RWPE2 (cell line): Measurements from ENCODE around the gene HUS1B.

Experiments used
- ATAC-seq: fragments of 200-7000 bp; cut with Tn5 transposase; 3 replicates; pipeline ENCODE4 v1.9.1; 2021; ENCODE audit warnings: low read depth
- DNase-seq: peaks from one replicate; pipeline ENCODE4 v3.0.0-alpha.2; 2020; ENCODE audit warnings: low spot score
- H3K27ac ChIP-seq: fragments of 450-650 bp; 2 replicates; pipeline ENCODE4 v1.5.1; 2017; ENCODE audit warnings: mild to moderate bottlenecking; ENCODE audit not compliant: poor library complexity, severe bottlenecking
- H3K27me3 ChIP-seq: fragments of 250-450 bp; sonication (Bioruptor Pico); 2 replicates; pipeline ENCODE4 v1.5.1; 2021; ENCODE audit warnings: mild to moderate bottlenecking, moderate library complexity; ENCODE audit not compliant: insufficient read depth, poor library complexity, severe bottlenecking
- H3K36me3 ChIP-seq: fragments of 250-450 bp; sonication (Bioruptor Pico); 2 replicates; pipeline ENCODE4 v1.5.1; 2020; ENCODE audit warnings: low read depth, mild to moderate bottlenecking, moderate library complexity
- H3K4me1 ChIP-seq: fragments of 250-450 bp; sonication (Bioruptor Pico); 2 replicates; pipeline ENCODE4 v1.5.1; 2021; ENCODE audit warnings: mild to moderate bottlenecking, moderate library complexity; ENCODE audit not compliant: insufficient read depth, poor library complexity, severe bottlenecking
- H3K4me3 ChIP-seq: fragments of 250-450 bp; sonication (Bioruptor Pico); 2 replicates; pipeline ENCODE4 v1.5.1; 2021; ENCODE audit warnings: mild to moderate bottlenecking, moderate library complexity; ENCODE audit not compliant: severe bottlenecking
- H3K9me3 ChIP-seq: fragments of 250-450 bp; sonication (Bioruptor Pico); 2 replicates; pipeline ENCODE4 v1.5.1; 2021; ENCODE audit warnings: mild to moderate bottlenecking, moderate library complexity; ENCODE audit not compliant: severe bottlenecking
- TF ChIP-seq, protein P1 (sequence below): fragments of 450-650 bp; IDR thresholded peaks from one replicate; pipeline ENCODE4 v1.5.1; 2017; ENCODE audit warnings: mild to moderate bottlenecking, moderate library complexity; ENCODE audit not compliant: poor library complexity, severe bottlenecking

Gene HUS1B

GRCh38 chr6:628766-629165, 28.1 kb downstream of the HUS1B start:
- Histone ChIP-seq H3K4me1 (no peaks in the 10 kb centered on the region), H3K9me3 (no peaks in the 10 kb centered on the region), H3K27me3 (no peaks in the 10 kb centered on the region), H3K4me3 (no peak overlapping the region), H3K36me3 (peaks cover 9% of the 10 kb centered on the region; the same call in 1 of the 2 replicates), H3K27ac (no peak overlapping the region)
- ATAC-seq (no peak), DNase-seq (no peak)
- TF ChIP-seq, protein P1, sequence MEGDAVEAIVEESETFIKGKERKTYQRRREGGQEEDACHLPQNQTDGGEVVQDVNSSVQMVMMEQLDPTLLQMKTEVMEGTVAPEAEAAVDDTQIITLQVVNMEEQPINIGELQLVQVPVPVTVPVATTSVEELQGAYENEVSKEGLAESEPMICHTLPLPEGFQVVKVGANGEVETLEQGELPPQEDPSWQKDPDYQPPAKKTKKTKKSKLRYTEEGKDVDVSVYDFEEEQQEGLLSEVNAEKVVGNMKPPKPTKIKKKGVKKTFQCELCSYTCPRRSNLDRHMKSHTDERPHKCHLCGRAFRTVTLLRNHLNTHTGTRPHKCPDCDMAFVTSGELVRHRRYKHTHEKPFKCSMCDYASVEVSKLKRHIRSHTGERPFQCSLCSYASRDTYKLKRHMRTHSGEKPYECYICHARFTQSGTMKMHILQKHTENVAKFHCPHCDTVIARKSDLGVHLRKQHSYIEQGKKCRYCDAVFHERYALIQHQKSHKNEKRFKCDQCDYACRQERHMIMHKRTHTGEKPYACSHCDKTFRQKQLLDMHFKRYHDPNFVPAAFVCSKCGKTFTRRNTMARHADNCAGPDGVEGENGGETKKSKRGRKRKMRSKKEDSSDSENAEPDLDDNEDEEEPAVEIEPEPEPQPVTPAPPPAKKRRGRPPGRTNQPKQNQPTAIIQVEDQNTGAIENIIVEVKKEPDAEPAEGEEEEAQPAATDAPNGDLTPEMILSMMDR, result no peak

DNA sequence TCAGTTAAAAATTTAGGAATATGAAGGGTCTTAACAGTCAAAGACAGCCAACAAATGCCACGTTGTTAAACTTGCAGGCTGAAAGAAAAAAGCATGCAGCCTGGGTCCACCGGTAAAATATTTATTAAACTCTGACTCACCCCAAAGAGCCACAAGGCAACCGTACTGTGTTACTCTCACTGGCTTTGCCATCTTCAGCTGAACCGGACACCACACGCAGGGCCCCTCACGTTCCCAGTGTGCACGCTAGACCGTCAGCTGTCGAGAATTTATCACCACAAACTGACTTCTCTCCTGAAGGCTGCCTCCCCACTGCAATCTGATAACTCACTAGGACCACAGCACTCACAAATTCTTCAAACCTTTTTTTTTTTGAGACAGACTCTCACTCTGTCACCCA, 30.7 kb downstream of the HUS1B start:
- TF ChIP-seq, protein P1, result no peak

GRCh38 chr6:624979-625378, 31.9 kb downstream of the HUS1B start:
- Histone ChIP-seq H3K4me1 (no peaks in the 10 kb centered on the region), H3K36me3 (no peaks in the 10 kb centered on the region), H3K27me3 (no peaks in the 10 kb centered on the region), H3K4me3 (no peak overlapping the region), H3K9me3 (no peaks in the 10 kb centered on the region), H3K27ac (no peak overlapping the region)
- TF ChIP-seq, protein P1, result no peak
- no peak for DNase-seq
- ATAC-seq, result no peak; the same call in 2 of the 3 replicates

More for the DNA sequence above, 30.7 kb downstream of the HUS1B start:
- Histone ChIP-seq H3K36me3 (peaks cover 9% of the 10 kb centered on the region; the same call in 1 of the 2 replicates), H3K4me3 (no peak overlapping the region), H3K27ac (no peak overlapping the region), H3K27me3 (no peaks in the 10 kb centered on the region), H3K9me3 (no peaks in the 10 kb centered on the region), H3K4me1 (no peaks in the 10 kb centered on the region)
- ATAC-seq, result no peak
- DNase-seq, result no peak

- H3K36me3 ChIP-seq, result peaks cover 5% of the 10 kb centered on the region
- no peaks in the 10 kb centered on the region for H3K4me1 ChIP-seq
- no peak overlapping the region for H3K27ac ChIP-seq
- TF ChIP-seq, protein P1, result no peak
- no peak overlapping the region for H3K4me3 ChIP-seq
- no peaks in the 10 kb centered on the region for H3K9me3 ChIP-seq
- H3K27me3 ChIP-seq, result no peaks in the 10 kb centered on the region
- DNase-seq (no peak), ATAC-seq (no peak)
Observed at GRCh38 chr6:622462-622861, 34.4 kb downstream of the HUS1B start.

DNA sequence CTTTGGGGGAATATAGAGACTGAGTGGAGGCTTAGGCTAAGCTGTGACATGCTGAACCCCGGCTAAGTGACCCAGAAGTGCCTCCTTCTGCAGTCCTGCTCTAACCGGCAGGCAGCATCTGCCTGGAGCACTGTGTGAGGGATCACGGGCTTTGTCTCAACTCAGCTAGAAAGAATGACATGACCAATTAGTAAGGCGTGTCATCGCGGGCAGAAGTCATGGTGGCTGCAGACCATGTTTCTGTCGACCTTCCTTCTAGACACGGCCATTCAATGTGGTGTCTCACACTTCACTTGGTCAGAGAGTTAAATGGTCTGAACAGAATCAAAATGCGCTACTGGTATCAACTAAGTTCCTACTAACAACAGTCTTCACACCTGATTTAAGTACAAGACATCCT, 35.0 kb downstream of the HUS1B start:
- ATAC-seq (no peak), DNase-seq (no peak)
- TF ChIP-seq, protein P1, result no peak
- Histone ChIP-seq H3K27me3 (no peaks in the 10 kb centered on the region), H3K4me3 (no peak overlapping the region), H3K27ac (no peak overlapping the region), H3K9me3 (no peaks in the 10 kb centered on the region), H3K4me1 (no peaks in the 10 kb centered on the region), H3K36me3 (peaks cover 8% of the 10 kb centered on the region)
